ENCODE results near the gene LPAR1.
"Not testable (repeated sequence)": the region's sequence is repeated elsewhere in the genome, so short reads cannot be mapped to it uniquely, and the experiment has no call there.

The LPAR1 gene

DNA sequence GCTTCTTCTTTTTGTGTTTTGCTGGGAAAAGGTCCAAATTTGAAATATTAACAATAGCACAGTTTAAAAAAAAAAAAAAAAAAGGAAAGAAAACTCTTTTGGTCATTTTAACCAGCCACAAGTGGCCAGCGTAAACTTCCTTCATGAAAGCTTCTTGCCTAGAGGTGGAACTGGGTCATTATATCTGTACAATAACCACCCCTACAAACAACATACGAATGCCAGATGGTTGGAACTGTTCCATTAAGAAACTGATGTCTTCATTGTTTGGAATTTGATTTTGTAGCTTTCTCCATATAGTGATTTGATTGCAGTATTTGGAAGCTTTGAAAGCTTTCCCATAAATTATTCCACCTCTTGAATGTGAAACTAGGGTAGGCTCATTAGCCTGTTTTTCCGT, 18.3 kb upstream of the LPAR1 start:
- H3K27ac ChIP-seq, result no peak overlapping the region
- DNase-seq (ENCODE audit: low spot score), result no peak
- TF ChIP-seq, protein P1, sequence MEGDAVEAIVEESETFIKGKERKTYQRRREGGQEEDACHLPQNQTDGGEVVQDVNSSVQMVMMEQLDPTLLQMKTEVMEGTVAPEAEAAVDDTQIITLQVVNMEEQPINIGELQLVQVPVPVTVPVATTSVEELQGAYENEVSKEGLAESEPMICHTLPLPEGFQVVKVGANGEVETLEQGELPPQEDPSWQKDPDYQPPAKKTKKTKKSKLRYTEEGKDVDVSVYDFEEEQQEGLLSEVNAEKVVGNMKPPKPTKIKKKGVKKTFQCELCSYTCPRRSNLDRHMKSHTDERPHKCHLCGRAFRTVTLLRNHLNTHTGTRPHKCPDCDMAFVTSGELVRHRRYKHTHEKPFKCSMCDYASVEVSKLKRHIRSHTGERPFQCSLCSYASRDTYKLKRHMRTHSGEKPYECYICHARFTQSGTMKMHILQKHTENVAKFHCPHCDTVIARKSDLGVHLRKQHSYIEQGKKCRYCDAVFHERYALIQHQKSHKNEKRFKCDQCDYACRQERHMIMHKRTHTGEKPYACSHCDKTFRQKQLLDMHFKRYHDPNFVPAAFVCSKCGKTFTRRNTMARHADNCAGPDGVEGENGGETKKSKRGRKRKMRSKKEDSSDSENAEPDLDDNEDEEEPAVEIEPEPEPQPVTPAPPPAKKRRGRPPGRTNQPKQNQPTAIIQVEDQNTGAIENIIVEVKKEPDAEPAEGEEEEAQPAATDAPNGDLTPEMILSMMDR (IDR thresholded peaks at IDR 0.05), result no peak
- H3K4me3 ChIP-seq, result no peak overlapping the region

DNA sequence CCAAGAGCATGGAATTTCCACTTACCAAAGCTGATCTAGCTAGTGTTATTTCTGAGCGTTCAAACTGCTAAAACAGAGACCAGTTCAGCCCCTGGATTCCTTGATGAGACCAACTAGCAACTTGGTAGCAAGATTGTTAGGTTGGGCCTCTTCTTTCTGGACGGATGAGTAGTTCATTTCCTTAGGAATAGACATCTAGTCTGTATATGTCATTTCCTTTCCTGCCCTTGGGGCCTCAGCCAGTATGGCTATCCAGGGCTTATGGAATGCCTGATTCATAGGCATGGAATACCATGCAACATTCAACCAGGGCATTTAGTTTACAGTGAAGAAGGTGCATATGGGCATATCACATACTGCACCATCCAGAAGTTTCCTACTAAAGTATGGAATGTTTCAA, 14.5 kb upstream of the LPAR1 start:
- TF ChIP-seq, protein P1 (IDR thresholded peaks at IDR 0.05), result no peak
- Histone ChIP-seq H3K4me3 (no peak overlapping the region), H3K27ac (no peak overlapping the region)
- DNase-seq (ENCODE audit: low spot score), result no peak

DNA sequence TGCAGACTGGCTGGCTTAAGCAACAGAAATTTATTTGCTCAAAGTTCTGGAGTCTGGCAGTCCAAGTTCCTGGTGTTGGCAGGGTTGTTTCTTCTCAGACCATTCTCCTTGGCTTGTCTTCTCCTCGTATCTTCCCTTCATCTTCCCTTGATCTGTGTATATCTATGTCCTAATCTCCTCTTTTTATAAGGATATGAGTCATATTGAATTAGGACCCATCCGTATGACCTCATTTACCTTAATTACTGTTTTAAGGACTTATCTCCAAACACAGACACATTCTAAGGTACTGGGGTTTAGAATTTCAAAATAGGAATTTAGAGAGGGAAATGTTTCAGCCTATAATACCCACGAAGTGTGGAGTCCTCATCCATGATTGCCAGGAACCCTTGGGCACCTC, 13.1 kb upstream of the LPAR1 start:
- no peak for DNase-seq (ENCODE audit: low spot score)
- TF ChIP-seq, protein P1 (IDR thresholded peaks at IDR 0.05), result no peak
- H3K4me3 ChIP-seq, result no peak overlapping the region
- H3K27ac ChIP-seq, result no peak overlapping the region

DNA sequence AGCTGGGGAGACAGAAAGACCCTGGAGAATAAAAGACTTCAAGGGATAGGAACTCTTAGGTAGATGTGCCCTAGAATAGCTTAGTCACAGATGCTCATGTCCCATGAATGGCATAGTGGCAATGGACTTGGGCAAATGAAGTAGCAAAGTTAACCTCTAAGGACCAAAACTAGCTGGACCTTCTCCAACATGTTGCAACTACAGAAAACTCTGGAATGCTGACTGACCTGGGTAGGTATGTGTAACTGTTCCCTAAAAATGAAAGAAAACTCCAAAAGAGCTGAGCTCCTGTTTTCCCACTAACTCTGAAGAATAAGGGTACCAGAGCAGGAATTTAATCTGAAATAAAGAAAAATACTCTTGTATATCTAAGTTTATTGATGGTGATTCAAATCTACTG, 12.5 kb upstream of the LPAR1 start:
- TF ChIP-seq, protein P1 (IDR thresholded peaks at IDR 0.05), result no peak
- H3K27ac ChIP-seq, result no peak overlapping the region
- DNase-seq (ENCODE audit: low spot score), result no peak
- H3K4me3 ChIP-seq, result no peak overlapping the region

DNA sequence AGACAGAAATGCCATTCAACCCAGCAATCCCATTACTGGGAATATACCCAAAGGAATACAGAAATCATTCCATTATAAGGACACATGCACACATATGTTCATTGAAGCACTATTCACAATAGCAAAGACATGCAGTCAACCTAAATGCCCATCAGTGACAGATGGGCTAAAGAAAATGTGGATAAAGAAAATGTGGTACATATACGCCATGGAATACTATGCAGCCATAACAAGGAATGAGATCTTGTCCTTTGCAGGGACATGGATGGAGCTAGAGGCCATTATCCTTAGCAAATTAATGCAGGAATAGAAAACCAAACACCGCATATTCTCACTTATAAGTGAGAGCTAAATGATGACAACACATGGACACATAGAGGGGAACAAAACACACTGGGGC, 9.0 kb upstream of the LPAR1 start:
- DNase-seq (ENCODE audit: low spot score); H3K27ac ChIP-seq; H3K4me3 ChIP-seq: not testable (repeated sequence)

DNA sequence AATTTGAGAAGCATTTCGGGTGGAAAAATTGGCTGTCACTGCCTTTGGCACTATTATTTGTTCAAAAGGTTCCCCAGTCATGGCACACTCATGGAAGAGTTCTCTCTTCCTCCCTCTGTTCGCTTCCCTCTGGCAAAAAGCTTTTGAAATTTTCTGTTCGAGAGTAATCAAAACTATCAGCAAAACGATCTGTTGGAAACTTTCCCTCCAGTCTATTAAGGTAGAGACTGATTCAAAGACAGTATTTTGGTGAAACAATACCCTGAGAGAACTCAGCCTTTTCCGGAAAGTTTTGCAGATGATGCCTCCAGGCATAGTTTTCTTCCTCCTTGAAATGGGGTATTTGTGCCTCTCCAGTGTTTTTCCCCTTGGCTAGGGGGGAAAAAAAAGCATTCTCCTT, 3.6 kb upstream of the LPAR1 start:
- TF ChIP-seq, protein P1 (IDR thresholded peaks at IDR 0.05), result no peak
- Histone ChIP-seq H3K4me3 (no peak overlapping the region), H3K27ac (no peak overlapping the region)
- DNase-seq (ENCODE audit: low spot score), result no peak

DNA sequence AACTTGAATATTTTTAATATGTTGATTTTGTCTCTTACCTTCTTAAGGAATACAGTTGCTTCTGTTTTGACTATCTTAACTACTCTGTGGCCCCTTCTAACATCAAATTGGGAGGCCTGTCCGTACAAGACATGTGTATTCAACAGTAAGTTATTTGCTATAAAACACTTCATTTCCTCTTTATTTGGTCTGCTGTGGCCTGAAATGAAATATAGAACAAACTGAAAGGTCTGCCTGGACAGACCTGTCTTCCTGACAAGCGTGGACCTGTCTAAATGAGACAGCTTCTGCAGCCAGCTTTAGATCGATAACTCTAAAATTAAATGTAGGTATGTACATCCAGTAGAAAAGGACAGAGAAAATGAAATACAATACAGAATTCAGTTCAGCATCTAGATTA, 2.2 kb upstream of the LPAR1 start:
- TF ChIP-seq, protein P1 (IDR thresholded peaks at IDR 0.05), result no peak
- no peak for DNase-seq (ENCODE audit: low spot score)
- Histone ChIP-seq H3K27ac (no peak overlapping the region), H3K4me3 (no peak overlapping the region)

Measured in coronary artery (tissue), 2 donors.